Measurements from ENCODE around the gene PSG7.

DNA sequence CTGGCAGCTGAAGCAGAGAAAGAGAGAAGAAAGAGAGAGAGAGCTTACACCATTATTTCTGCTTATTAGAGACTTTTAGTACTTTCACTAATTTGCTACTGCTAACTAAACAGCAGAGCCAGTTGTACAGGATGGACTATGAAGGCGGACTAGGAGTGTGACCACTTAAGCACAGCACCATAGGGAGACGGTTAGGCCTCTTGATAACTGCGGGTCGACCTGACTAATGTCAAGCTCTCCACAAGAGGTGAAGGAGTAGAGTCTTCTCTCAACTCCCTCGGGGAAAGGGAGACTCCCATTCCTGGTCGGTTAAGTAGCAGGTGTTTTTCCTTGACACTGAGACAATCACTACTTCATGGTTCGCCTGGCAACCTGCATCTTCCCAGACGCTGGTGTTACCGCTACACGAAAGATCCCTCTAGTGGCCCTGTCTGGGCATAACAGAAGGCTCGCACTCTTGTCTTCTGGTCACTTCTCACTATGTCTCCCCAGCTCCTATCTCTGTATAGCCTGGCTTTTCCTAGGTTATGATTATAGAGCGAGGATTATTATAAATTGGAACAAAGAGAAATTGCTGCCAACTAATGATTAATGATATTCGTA lies 5.3 kb upstream of the PSG7 start:
- TF ChIP-seq, protein P1, sequence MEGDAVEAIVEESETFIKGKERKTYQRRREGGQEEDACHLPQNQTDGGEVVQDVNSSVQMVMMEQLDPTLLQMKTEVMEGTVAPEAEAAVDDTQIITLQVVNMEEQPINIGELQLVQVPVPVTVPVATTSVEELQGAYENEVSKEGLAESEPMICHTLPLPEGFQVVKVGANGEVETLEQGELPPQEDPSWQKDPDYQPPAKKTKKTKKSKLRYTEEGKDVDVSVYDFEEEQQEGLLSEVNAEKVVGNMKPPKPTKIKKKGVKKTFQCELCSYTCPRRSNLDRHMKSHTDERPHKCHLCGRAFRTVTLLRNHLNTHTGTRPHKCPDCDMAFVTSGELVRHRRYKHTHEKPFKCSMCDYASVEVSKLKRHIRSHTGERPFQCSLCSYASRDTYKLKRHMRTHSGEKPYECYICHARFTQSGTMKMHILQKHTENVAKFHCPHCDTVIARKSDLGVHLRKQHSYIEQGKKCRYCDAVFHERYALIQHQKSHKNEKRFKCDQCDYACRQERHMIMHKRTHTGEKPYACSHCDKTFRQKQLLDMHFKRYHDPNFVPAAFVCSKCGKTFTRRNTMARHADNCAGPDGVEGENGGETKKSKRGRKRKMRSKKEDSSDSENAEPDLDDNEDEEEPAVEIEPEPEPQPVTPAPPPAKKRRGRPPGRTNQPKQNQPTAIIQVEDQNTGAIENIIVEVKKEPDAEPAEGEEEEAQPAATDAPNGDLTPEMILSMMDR (IDR thresholded peaks at IDR 0.05) = peak in 1 of 4 experiments; percentile 23
- TF ChIP-seq POLR2A (IDR thresholded peaks at IDR 0.05) = no peak
- no peak for TF ChIP-seq POLR2AphosphoS5 (IDR thresholded peaks at IDR 0.05)

Measured in gastroesophageal sphincter (tissue), 3 donors.